Erythroblast (primary cell): ENCODE measurements around the gene RIMS1.

ENCODE experiments used
- GATA1 ChIP-seq: IDR thresholded peaks from 2 replicates; pipeline ENCODE4 v1.6.1; 2011; ENCODE audit warnings: low read depth, mild to moderate bottlenecking, control low read depth, low read length, moderate library complexity
- POLR2A ChIP-seq: IDR thresholded peaks from 2 replicates; pipeline ENCODE4 v1.6.1; 2011; ENCODE audit warnings: mild to moderate bottlenecking, low read length

DNA sequence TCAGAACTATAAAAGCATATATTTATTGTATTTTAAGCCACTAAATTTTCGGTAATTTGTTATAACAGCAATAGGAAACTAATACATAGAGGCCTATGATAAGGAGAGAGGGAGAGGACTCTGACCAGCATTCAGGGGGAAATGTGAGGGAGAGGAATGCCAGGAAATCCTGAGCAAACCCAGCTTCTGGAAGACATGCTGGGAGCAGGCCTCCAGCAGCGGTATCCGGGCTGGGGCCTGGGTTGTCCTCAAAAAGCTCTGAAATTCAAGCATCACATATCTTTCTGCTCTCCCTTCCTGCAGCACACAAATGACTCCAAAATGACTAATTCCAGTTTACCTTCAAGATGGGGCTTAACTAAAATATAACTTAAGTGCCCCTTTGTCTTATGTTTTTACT, 33.4 kb upstream of the RIMS1 start:
- no peak for TF ChIP-seq POLR2A
- no peak for TF ChIP-seq GATA1
